DMS53 treated with DMSO at 0.1 percent for 48 hours (cell line): Measurements from ENCODE around the gene DPY30.
A peak's percentile ranks its signal among the peaks of the same experiment; 100 is the strongest.
"Not testable (repeated sequence)": the region's sequence is repeated elsewhere in the genome, so short reads cannot be mapped to it uniquely, and the experiment has no call there.

Source experiments
- DNase-seq: peaks from one replicate; lab custom pipeline; 2025; ENCODE audit not compliant: unreplicated experiment; lab: John Stamatoyannopoulos, UW

DPY30 gene

GRCh38 chr2:32039447-32040219 lies at the start of gene DPY30:
Gene DPY30, minus strand, starts transcription at chr2:32039805. Its CDS starts 349 bp downstream, at chr2:32039456.
- DNase-seq: peak; percentile 81

- no peak for DNase-seq
Observed at GRCh38 chr2:32074134-32074506, 34.5 kb upstream of the DPY30 start.

GRCh38 chr2:32067549-32067948 lies 27.9 kb upstream of the DPY30 start:
- DNase-seq: no peak

GRCh38 chr2:32064713-32065112 lies 25.1 kb upstream of the DPY30 start:
- no peak for DNase-seq

GRCh38 chr2:32064021-32064601 lies 24.5 kb upstream of the DPY30 start:
- DNase-seq: no peak

GRCh38 chr2:32063310-32064020 lies 23.9 kb upstream of the DPY30 start, which contains the start of gene SPAST:
Gene SPAST, plus strand, starts transcription at chr2:32063556. Its CDS starts 276 bp downstream, at chr2:32063832.
- DNase-seq: peak; percentile 88

- peak; percentile 21 for DNase-seq
Observed at GRCh38 chr2:32061973-32062861, 22.6 kb upstream of the DPY30 start.

- DNase-seq: no peak
Observed at GRCh38 chr2:32061430-32061829, 21.8 kb upstream of the DPY30 start.

GRCh38 chr2:32060266-32060665 lies 20.7 kb upstream of the DPY30 start:
- no peak for DNase-seq

- DNase-seq: no peak
Observed at GRCh38 chr2:32058130-32058529, 18.5 kb upstream of the DPY30 start.

GRCh38 chr2:32054583-32054982 lies 15.0 kb upstream of the DPY30 start:
- DNase-seq: not testable (repeated sequence)

GRCh38 chr2:32051836-32052439 lies 12.3 kb upstream of the DPY30 start:
- DNase-seq: no peak

- no peak for DNase-seq
Observed at GRCh38 chr2:32043561-32043960, 4.0 kb upstream of the DPY30 start.

GRCh38 chr2:32034198-32034887 lies 5.3 kb downstream of the DPY30 start:
- DNase-seq: not testable (repeated sequence)

- not testable (repeated sequence) for DNase-seq
Observed at GRCh38 chr2:32018789-32019482, 20.7 kb downstream of the DPY30 start.

GRCh38 chr2:32012872-32013271 lies 26.7 kb downstream of the DPY30 start:
- DNase-seq: no peak

- DNase-seq: no peak
Observed at GRCh38 chr2:32011485-32011960, 28.1 kb downstream of the DPY30 start.

- peak; percentile 73 for DNase-seq
Observed at GRCh38 chr2:32010670-32011484, 28.7 kb downstream of the DPY30 start, which contains the start of gene MEMO1. Gene MEMO1, minus strand, starts transcription at chr2:32011008. Its CDS starts 761 bp downstream, at chr2:32010247.
